Esophagus muscularis mucosa (tissue), 4 donors: ENCODE data around the gene RASIP1. TPM values are rescaled to one million over a fixed set of nuclear protein-coding genes. Genes with fewer than 3 reads are reported as not detected.
A peak's percentile ranks its signal among the peaks of the same experiment; 100 is the strongest.
"Not testable (repeated sequence)": the region's sequence is repeated elsewhere in the genome, so short reads cannot be mapped to it uniquely, and the experiment has no call there.

Experiments used
- DNase-seq: peaks from one replicate; pipeline ENCODE4 v3.0.0-alpha.2; 2017; ENCODE audit errors: extremely low spot score
- H3K27ac ChIP-seq, 4 donors: fragments of 200-600 bp; sonication (generic); replicated peaks in 1 of 4; 1 replicate in 3 of 4; 2 replicates in 1 of 4; pipeline ENCODE4 v1.5.1; 2016 to 2019; ENCODE audit warnings: mild to moderate bottlenecking in 1 of 4
- H3K27me3 ChIP-seq, 4 donors: fragments of 200-600 bp; sonication (generic); one replicate each; pipeline versions ENCODE4 v1.5.1 to v1.6.0; 2016 to 2019
- H3K36me3 ChIP-seq, 4 donors: fragments of 200-600 bp; sonication (generic); one replicate each; pipeline ENCODE4 v1.5.1; 2016 to 2019
- H3K4me1 ChIP-seq, 4 donors: fragments of 200-600 bp; sonication (generic); one replicate each; pipeline ENCODE4 v1.5.1; 2016 to 2019
- H3K4me3 ChIP-seq, 4 donors: fragments of 200-600 bp; sonication (generic); 1 replicate in 2 of 4; 2 replicates in 2 of 4; pipeline ENCODE4 v1.5.1; 2016 to 2019; ENCODE audit warnings: mild to moderate bottlenecking in 4 of 4, moderate library complexity in 1 of 4
- H3K9me3 ChIP-seq, 4 donors: fragments of 200-600 bp; sonication (generic); 1 replicate in 3 of 4; 2 replicates in 1 of 4; pipeline ENCODE4 v1.5.1; 2016 to 2019
- CTCF ChIP-seq, 3 experiments: fragments of 200-600 bp in 2 of 3; fragments of 450-650 bp in 1 of 3; sonication (generic) in 2 of 3; IDR thresholded peaks; one replicate each; pipeline ENCODE4 v1.5.1; 2017 to 2019; ENCODE audit warnings: antibody characterized with exemption in 3 of 3, mild to moderate bottlenecking in 2 of 3, moderate library complexity in 1 of 3
- EP300 ChIP-seq: sonication (generic); formaldehyde crosslinking; IDR thresholded peaks from one replicate; pipeline ENCODE4 v1.6.1; 2017; ENCODE audit warnings: antibody characterized with exemption
- POLR2A ChIP-seq: fragments of 450-650 bp; IDR thresholded peaks from one replicate; pipeline ENCODE4 v1.6.1; 2017; ENCODE audit warnings: antibody characterized with exemption, moderate library complexity, mild to moderate bottlenecking, low read depth
- POLR2AphosphoS5 ChIP-seq, 2 donors: sonication (generic); formaldehyde crosslinking; IDR thresholded peaks; one replicate each; pipeline ENCODE4 v1.6.1; 2017; ENCODE audit warnings: antibody characterized with exemption in 2 of 2
- WGBS: methylation state at CpG from one replicate; pipeline ENCODE4 v1.1.5; 2018; 5-methylcytosine and 5-hydroxymethylcytosine counted together
- intact Hi-C: fragments of 100-400 bp; cut with DNase I; formaldehyde crosslinking; loops from one replicate; pipeline ENCODE4 v1.15.1; 2023
- total RNA-seq, 4 donors: library from RNA; depleted of rRNA; stranded (reverse); fragments of >200 nt; gene quantifications; one replicate each; pipeline versions ENCODE4 v1.1.0 to v1.2.1, GENCODE V29; 2016

RASIP1 gene
- total RNA-seq, 4 donors from 2014 or later, result 15.0 to 27.7 (median 22.8) TPM

GRCh38 chr19:48696353-48697010, 43.9 kb downstream of the RASIP1 start:
- Histone ChIP-seq H3K36me3 (peaks cover 0 to 8% (median 2%) of the 10 kb centered on the region in 4 donors), H3K27me3 (peaks cover 0 to 25% (median 6%) of the 10 kb centered on the region in 4 donors), H3K4me1 (peaks cover 8 to 13% (median 11%) of the 10 kb centered on the region in 4 donors), H3K9me3 (no peaks in the 10 kb centered on the region), H3K27ac (peak overlapping the region in 2 of 4 donors; percentile 26 to 63), H3K4me3 (peak overlapping the region; percentile 13 to 46 (median 22))
- TF ChIP-seq EP300 (no peak), POLR2A (no peak), CTCF (IDR thresholded peaks at IDR 0.05) (no peak), POLR2AphosphoS5 (IDR thresholded peaks at IDR 0.05) (no peak)
- intact Hi-C loops, result no loop called here
- WGBS, result 6% methylated on average over 33 of the region's 34 CpGs
- no peak for DNase-seq

GRCh38 chr19:48695743-48696352, 44.6 kb downstream of the RASIP1 start, which contains the start of gene FUT2:
Gene FUT2 (plus strand): TSS chr19:48695971. CDS start chr19:48702957, 6,986 bp downstream.
- TF ChIP-seq POLR2A, result no peak
- TF ChIP-seq EP300, result no peak
- no peak for TF ChIP-seq CTCF (IDR thresholded peaks at IDR 0.05)
- no peak for TF ChIP-seq POLR2AphosphoS5 (IDR thresholded peaks at IDR 0.05)
- WGBS, result 31% methylated on average over 13 of the region's 16 CpGs

GRCh38 chr19:48693629-48694028, 46.8 kb downstream of the RASIP1 start:
- DNase-seq, intact Hi-C loops, H3K9me3 ChIP-seq, H3K27ac ChIP-seq, H3K4me3 ChIP-seq, H3K36me3 ChIP-seq: not testable (repeated sequence)
- Histone ChIP-seq H3K4me1 (peaks cover 8 to 13% (median 11%) of the 10 kb centered on the region in 4 donors), H3K27me3 (peaks cover 0 to 23% (median 6%) of the 10 kb centered on the region in 4 donors)
- WGBS, result 93% methylated on average over 9 of the region's 9 CpGs

More at GRCh38 chr19:48695743-48696352, 44.6 kb downstream of the RASIP1 start, which contains the start of gene FUT2:
- Histone ChIP-seq H3K27ac (peak within 1 kb of the TSS in 2 of 4 donors; percentile 26 to 63), H3K27me3 (peaks cover 0 to 25% (median 6%) of the 10 kb centered on the region in 4 donors), H3K36me3 (peaks cover 0 to 2% (median 0%) of the 10 kb centered on the region in 4 donors), H3K4me3 (peak within 1 kb of the TSS; percentile 13 to 46 (median 22)), H3K9me3 (no peaks in the 10 kb centered on the region), H3K4me1 (peaks cover 8 to 13% (median 11%) of the 10 kb centered on the region in 4 donors)
- intact Hi-C loops, result no loop called here
- DNase-seq, result no peak

- H3K27me3 ChIP-seq, result no peaks in the 10 kb centered on the region
- no peaks in the 10 kb centered on the region for H3K9me3 ChIP-seq
- H3K27ac ChIP-seq, result peak overlapping the region in 1 of 4 donors; percentile 9
- TF ChIP-seq EP300 (no peak), CTCF (IDR thresholded peaks at IDR 0.05) (no peak), POLR2A (no peak), POLR2AphosphoS5 (IDR thresholded peaks at IDR 0.05) (no peak)
- 46% methylated on average over 7 of the region's 7 CpGs for WGBS
- intact Hi-C loops, result no loop called here
- no peaks in the 10 kb centered on the region for H3K36me3 ChIP-seq
- DNase-seq, result no peak
- no peaks in the 10 kb centered on the region for H3K4me1 ChIP-seq
- no peak overlapping the region for H3K4me3 ChIP-seq
Observed at GRCh38 chr19:48689449-48689848, 51.0 kb downstream of the RASIP1 start.

GRCh38 chr19:48687776-48688175, 52.6 kb downstream of the RASIP1 start:
- Histone ChIP-seq H3K27me3 (no peaks in the 10 kb centered on the region), H3K9me3 (no peaks in the 10 kb centered on the region), H3K4me1 (no peaks in the 10 kb centered on the region), H3K4me3 (no peak overlapping the region), H3K27ac (no peak overlapping the region), H3K36me3 (no peaks in the 10 kb centered on the region)
- WGBS, result 84% methylated on average over 3 of the region's 3 CpGs
- DNase-seq, result no peak
- intact Hi-C loops, result no loop called here
- TF ChIP-seq POLR2A, result no peak
- no peak for TF ChIP-seq CTCF (IDR thresholded peaks at IDR 0.05)
- TF ChIP-seq EP300, result no peak
- TF ChIP-seq POLR2AphosphoS5 (IDR thresholded peaks at IDR 0.05), result no peak

GRCh38 chr19:48686637-48687036, 53.8 kb downstream of the RASIP1 start:
- DNase-seq, H3K27ac ChIP-seq, H3K27me3 ChIP-seq, H3K9me3 ChIP-seq, intact Hi-C loops, H3K4me1 ChIP-seq, H3K4me3 ChIP-seq, H3K36me3 ChIP-seq: not testable (repeated sequence)
- WGBS, result 91% methylated on average over 7 of the region's 7 CpGs
